GM12872 (cell line): ENCODE data around the gene PTCD3.

Source experiments
- TF ChIP-seq, protein P1 (sequence below): IDR thresholded peaks from 3 replicates; pipeline ENCODE4 v1.5.1; 2011; ENCODE audit warnings: low read depth, mild to moderate bottlenecking, low read length, moderate library complexity; ENCODE audit not compliant: insufficient read depth

Gene PTCD3

DNA sequence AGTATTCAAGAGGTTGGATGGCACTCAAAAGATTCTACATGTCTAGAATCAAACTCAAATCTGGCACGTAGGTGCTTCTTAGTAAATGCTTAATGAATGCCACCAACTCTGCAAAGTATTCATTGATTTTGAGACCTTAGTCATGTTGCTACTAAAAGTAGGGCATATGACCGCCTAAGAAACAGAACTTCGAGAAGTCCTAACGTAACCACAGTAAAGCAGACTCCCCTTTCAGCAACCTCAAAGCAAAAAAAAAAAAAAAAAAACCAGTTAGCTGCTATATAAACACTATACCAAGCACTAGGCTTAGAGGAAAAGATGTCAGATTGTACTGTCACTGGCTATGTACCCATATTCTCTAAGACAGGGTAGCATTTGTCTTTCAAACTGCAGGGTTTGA, 33.9 kb downstream of the PTCD3 start:
- TF ChIP-seq, protein P1, sequence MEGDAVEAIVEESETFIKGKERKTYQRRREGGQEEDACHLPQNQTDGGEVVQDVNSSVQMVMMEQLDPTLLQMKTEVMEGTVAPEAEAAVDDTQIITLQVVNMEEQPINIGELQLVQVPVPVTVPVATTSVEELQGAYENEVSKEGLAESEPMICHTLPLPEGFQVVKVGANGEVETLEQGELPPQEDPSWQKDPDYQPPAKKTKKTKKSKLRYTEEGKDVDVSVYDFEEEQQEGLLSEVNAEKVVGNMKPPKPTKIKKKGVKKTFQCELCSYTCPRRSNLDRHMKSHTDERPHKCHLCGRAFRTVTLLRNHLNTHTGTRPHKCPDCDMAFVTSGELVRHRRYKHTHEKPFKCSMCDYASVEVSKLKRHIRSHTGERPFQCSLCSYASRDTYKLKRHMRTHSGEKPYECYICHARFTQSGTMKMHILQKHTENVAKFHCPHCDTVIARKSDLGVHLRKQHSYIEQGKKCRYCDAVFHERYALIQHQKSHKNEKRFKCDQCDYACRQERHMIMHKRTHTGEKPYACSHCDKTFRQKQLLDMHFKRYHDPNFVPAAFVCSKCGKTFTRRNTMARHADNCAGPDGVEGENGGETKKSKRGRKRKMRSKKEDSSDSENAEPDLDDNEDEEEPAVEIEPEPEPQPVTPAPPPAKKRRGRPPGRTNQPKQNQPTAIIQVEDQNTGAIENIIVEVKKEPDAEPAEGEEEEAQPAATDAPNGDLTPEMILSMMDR: no peak

DNA sequence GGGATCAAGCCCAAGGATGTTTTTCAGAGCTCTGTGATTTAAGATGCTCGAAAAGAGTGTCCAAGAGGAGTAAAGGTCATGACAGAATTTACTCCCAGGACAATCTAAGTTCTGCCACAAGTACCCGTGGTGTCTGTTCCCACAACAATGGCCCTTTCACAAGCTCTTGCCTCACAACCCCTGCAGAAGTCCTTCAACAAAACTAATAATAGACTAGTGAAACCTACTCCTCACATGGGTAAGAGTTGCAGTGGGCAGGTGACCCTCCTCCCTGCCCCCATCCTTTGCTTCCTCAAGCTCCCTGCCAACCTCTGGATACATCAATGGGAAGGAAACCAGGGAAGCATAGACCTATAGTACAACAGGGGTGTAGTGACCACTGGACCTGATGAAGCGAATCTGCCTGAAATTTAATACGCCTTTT, 34.9 kb downstream of the PTCD3 start:
- TF ChIP-seq, protein P1: no peak

DNA sequence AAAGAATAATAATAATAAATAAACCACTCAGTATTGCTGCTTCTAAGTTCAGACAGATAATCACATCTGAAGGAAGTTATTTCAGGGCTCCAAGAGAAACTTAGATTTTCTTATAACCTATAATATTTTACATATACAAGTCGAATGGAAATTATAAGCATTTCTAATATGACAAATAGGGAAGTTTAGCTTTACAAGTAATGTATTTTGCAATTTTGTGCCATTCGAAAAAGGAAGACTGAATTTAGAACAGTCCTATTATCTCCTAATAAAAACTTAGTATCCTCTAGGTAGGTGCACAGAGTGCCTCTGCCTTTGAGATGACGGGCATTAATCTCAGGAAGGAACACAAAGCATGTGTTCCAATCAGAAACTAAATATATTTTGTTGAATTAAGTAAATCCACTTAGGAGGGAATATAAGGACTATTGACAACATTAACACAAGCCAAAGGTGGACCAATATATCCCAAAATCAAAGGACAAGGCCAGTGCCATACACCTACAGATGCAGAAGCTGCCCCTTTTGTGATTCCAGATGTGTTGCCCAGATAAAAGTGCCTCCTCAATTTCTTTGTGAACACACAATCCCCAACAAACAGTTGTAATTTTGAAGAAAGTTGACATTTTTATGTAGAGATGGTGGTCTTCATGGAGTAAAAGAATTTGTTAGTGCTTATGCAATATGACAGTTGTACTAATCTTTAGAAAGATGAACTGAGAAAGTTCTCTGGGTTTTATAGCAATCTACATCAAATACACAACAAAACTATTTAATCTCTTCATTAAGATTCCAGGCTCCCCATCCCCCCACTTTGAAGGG, 36.6 kb downstream of the PTCD3 start:
- TF ChIP-seq, protein P1: no peak

DNA sequence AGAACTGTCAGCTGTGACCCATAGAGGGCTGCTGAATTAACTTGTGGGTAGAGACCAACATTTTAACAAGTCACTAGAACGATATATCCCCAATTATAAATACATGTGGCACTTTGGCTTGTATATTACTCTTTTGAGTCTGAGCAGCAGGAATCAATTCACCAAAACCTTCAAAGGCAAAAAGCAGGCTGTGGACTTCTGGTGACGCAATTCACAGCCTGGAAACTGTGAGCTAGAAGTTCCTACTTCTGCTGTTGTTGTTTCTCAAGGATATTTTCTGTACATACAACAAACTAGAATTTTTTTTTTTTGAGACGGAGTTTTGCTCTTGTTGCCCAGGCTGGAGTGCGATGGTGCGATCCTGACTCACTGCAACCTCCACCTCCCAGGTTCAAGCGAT, 37.3 kb downstream of the PTCD3 start:
- TF ChIP-seq, protein P1: no peak

DNA sequence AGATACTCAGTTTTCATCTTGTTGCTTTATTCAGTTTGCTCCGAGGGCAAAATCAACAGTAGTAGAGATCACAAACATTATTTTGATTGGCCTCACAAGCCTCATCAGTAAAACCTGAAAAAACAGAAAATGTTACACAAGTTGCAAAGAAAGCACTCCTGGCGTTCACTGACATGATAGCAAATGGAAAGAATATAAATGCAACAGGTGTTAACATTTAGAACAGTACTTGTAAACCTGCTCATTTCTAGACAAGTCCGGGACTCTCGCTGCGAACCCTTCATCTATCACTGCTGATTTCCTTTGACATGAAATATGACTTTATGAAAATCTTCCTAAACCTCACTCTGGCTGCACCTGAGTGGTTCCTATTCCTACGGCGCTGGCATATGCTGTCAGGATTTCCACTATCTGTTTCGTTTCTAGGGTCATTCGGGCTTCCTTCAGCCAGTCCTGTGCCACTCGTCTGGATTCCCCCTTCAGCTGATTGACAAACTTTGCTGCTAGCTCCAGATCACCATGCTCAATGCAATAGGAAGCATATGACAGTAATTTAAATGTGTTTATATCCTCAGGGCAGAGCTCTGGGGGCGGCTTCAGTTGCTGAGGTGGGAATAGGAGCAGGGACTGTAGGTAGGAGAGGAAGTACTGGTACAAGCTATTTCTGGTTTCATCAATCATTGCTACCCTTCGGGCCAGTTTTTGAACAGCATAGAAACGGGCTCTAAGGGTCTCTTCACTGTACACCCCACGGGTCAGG, 38.1 kb downstream of the PTCD3 start:
- TF ChIP-seq, protein P1: no peak

DNA sequence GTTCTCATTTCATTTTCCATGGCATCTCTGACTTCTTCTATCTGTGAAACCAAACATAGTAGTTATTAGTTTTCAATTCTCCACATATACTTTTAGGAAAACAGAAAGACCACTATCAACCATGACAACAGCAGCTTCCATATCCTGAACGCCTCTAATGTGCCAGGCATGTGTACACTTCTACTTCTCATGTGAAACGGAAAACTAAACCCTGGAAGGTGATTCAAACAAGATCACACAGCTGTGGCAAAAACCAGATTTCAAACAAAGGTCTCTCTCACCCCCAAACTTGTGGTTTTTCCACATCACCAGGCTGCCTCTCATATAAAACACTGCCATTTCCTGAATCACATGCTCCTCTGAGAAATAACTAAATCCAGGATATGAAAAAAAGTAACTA, 41.8 kb downstream of the PTCD3 start:
- TF ChIP-seq, protein P1: no peak

DNA sequence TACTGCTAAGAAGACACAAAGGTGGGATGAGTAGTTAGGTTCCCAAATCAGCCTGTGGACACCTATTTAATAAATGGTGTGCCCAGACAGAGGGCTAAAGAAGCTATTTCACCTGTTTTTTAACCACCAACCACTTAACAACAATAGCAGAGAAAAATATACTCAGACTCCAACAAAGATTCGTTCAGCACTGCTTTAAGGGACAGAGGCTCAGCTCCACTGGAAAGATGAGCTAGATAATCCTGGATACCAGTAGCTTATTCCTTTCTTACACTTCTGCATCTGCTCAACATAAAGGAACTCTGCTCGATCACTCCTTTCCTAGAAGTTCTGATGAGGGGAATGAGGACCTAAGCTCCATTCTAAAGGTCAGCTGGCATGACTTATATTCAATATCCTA, 44.5 kb downstream of the PTCD3 start:
- TF ChIP-seq, protein P1: no peak
